Stomach (tissue), 9 donors: ENCODE data around the gene WWOX. TPM values are rescaled to one million over a fixed set of nuclear protein-coding genes. Genes with fewer than 3 reads are reported as not detected.
A peak's percentile ranks its signal among the peaks of the same experiment; 100 is the strongest.

Source experiments
- DNase-seq, 2 donors: peaks; one replicate each; pipeline versions ENCODE4 v3.0.0 to v3.0.0-alpha.2; 2013 to 2019
- H3K27ac ChIP-seq, 5 donors: fragments of 200-600 bp in 4 of 5; sonication (generic) in 4 of 5; one replicate each; pipeline ENCODE4 v1.5.1; 2013 to 2019; ENCODE audit warnings: mild to moderate bottlenecking in 1 of 5, moderate library complexity in 1 of 5
- H3K27me3 ChIP-seq, 3 donors: fragments of 200-600 bp; sonication (generic); one replicate each; pipeline ENCODE4 v1.5.1; 2017 to 2019; ENCODE audit warnings: mixed run types in 1 of 3
- H3K36me3 ChIP-seq, 4 donors: fragments of 200-600 bp; sonication (generic); 1 replicate in 3 of 4; 2 replicates in 1 of 4; pipeline ENCODE4 v1.5.1; 2016 to 2019
- H3K4me1 ChIP-seq, 4 donors: fragments of 200-600 bp; sonication (generic); one replicate each; pipeline ENCODE4 v1.5.1; 2016 to 2019
- H3K4me3 ChIP-seq, 4 donors: fragments of 200-600 bp; sonication (generic) in 3 of 4; one replicate each; pipeline ENCODE4 v1.5.1; 2016 to 2019; ENCODE audit warnings: mild to moderate bottlenecking in 1 of 4
- H3K9me3 ChIP-seq, 4 donors: fragments of 200-600 bp; sonication (generic); one replicate each; pipeline ENCODE4 v1.5.1; 2016 to 2019
- EP300 ChIP-seq: sonication (generic); formaldehyde crosslinking; IDR thresholded peaks from one replicate; pipeline ENCODE4 v1.6.1; 2017; ENCODE audit warnings: antibody characterized with exemption
- POLR2A ChIP-seq, 4 donors: fragments of 450-650 bp; IDR thresholded peaks; one replicate each; pipeline ENCODE4 v1.6.1; 2016; ENCODE audit warnings: antibody characterized with exemption in 4 of 4, control low read depth in 2 of 4, mild to moderate bottlenecking in 1 of 4, moderate library complexity in 1 of 4
- POLR2AphosphoS5 ChIP-seq, 3 donors: sonication (generic); formaldehyde crosslinking; IDR thresholded peaks; one replicate each; pipeline ENCODE4 v1.6.1; 2016; ENCODE audit warnings: antibody characterized with exemption in 3 of 3
- WGBS, 5 donors: extraction: QIAGEN DNeasy Blood & Tissue Kit in 3 of 5; methylation state at CpG; one replicate each; pipeline versions ENCODE4 v1.1.5 to v1.1.7; 2013 to 2018; 5-methylcytosine and 5-hydroxymethylcytosine counted together
- intact Hi-C: fragments of 100-400 bp; cut with DNase I; formaldehyde crosslinking; loops from one replicate; pipeline ENCODE4 v1.15.1; 2023; ENCODE audit warnings: low total_unique reads
- polyA plus RNA-seq, 3 donors: library from polyadenylated mRNA; stranded (reverse); fragments of 200-250 nt; gene quantifications; one replicate each; pipeline ENCODE4 v1.2.3, GENCODE V29; 2013
- total RNA-seq, 5 donors: library from RNA; depleted of rRNA; stranded (reverse); fragments of >200 nt; gene quantifications; one replicate each; pipeline versions ENCODE4 v1.1.0 to v1.2.3, GENCODE V29; 2014 to 2016
- TF ChIP-seq, protein P1 (sequence below), 7 experiments: fragments of 450-650 bp in 4 of 7; fragments of 200-600 bp in 3 of 7; sonication (generic) in 3 of 7; IDR thresholded peaks; one replicate each; pipeline ENCODE4 v1.5.1; 2016 to 2019; ENCODE audit warnings: antibody characterized with exemption in 7 of 7, control low read depth in 2 of 7, mild to moderate bottlenecking in 1 of 7
- donor health status: healthy with polysubstance abuse.
- donor health status: Bipolar disorder and iron deficiency.
- donor health status: healthy.

The WWOX gene
- total and polyA plus RNA-seq, 8 donors: 7.7 to 129 (median 48.7) TPM

DNA sequence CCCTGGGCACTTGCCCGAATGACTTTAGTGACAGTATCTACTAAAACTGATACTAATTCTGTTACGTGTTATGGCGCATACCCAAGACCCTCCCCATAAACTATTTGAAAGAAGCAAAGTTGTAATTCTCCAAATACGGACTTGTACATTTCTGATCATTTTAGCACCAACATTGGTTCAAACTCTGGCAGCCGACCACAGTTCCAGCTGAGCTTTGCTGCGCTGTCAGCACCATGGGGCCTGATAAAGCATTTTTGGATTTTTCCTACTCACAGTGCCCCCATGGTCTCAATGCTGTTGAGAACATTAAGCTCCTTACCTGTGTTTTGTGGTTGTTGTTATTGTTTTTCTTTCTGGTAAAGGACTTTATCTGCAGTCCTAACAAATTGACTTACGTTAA, 1040.3 kb downstream of the WWOX start:
- H3K4me1 ChIP-seq: peaks cover 0 to 3% (median 0%) of the 10 kb centered on the region in 4 donors
- WGBS, 5 donors: 87 to 95% (median 89%) methylated on average over 7 of the region's 7 CpGs
- TF ChIP-seq, protein P1, sequence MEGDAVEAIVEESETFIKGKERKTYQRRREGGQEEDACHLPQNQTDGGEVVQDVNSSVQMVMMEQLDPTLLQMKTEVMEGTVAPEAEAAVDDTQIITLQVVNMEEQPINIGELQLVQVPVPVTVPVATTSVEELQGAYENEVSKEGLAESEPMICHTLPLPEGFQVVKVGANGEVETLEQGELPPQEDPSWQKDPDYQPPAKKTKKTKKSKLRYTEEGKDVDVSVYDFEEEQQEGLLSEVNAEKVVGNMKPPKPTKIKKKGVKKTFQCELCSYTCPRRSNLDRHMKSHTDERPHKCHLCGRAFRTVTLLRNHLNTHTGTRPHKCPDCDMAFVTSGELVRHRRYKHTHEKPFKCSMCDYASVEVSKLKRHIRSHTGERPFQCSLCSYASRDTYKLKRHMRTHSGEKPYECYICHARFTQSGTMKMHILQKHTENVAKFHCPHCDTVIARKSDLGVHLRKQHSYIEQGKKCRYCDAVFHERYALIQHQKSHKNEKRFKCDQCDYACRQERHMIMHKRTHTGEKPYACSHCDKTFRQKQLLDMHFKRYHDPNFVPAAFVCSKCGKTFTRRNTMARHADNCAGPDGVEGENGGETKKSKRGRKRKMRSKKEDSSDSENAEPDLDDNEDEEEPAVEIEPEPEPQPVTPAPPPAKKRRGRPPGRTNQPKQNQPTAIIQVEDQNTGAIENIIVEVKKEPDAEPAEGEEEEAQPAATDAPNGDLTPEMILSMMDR (IDR thresholded peaks at IDR 0.05): no peak
- TF ChIP-seq EP300 (no peak), POLR2AphosphoS5 (IDR thresholded peaks at IDR 0.05) (no peak), POLR2A (IDR thresholded peaks at IDR 0.05) (no peak)
- no peaks in the 10 kb centered on the region for H3K27me3 ChIP-seq
- no peaks in the 10 kb centered on the region for H3K9me3 ChIP-seq
- H3K36me3 ChIP-seq: no peaks in the 10 kb centered on the region
- no peak for DNase-seq
- no peak overlapping the region for H3K4me3 ChIP-seq
- intact Hi-C loops: no loop called here
- no peak overlapping the region for H3K27ac ChIP-seq

DNA sequence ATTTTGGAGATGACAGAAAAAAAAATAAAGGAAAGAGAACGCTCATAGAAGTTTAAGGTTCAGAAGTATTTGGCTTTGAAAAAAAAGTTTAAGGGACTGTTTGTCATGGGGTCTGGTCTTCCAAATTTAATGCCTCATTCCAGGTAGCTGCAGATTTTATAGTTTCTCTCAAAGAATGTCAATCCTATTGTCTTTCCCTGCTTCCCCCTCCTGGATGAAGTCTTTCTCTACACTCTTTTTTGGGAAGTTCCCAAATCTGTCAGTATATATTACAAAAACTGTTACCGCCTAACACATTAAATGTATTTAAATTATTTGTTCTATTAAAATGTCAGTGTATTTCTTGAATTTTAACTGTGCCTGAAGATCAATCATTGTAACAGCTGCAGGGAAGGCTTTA, 1043.6 kb downstream of the WWOX start:
- Histone ChIP-seq H3K27ac (no peak overlapping the region), H3K27me3 (no peaks in the 10 kb centered on the region), H3K4me3 (no peak overlapping the region), H3K36me3 (no peaks in the 10 kb centered on the region), H3K9me3 (no peaks in the 10 kb centered on the region), H3K4me1 (peaks cover 0 to 3% (median 0%) of the 10 kb centered on the region in 4 donors)
- WGBS, 5 donors: 84 to 93% (median 87%) methylated on average over 2 of the region's 2 CpGs
- no peak for DNase-seq
- intact Hi-C loops: no loop called here
- no peak for TF ChIP-seq POLR2AphosphoS5 (IDR thresholded peaks at IDR 0.05)
- TF ChIP-seq POLR2A (IDR thresholded peaks at IDR 0.05): no peak
- TF ChIP-seq, protein P1 (IDR thresholded peaks at IDR 0.05): no peak
- TF ChIP-seq EP300: no peak

DNA sequence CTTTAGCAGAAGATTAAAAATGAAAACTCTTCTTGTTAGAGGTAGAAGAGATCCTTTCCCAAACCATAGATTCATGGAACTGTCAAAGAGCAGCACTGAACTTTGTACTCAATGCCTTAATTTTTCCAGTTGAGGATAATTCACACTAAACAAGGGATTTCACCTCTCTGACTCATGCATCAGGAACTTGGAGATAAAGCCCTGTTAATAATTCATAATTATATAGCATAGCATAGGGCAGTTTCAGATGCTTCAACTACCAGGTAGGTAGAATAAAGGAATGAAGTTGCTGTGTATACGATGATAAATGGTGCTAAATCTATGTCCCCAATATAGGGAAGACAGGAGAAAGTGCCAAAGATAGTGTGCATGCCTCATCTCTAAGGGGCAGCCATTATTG, 1050.7 kb downstream of the WWOX start:
- peak in 1 of 2 donors; percentile 48 for DNase-seq
- no peaks in the 10 kb centered on the region for H3K36me3 ChIP-seq
- peaks cover 0 to 8% (median 0%) of the 10 kb centered on the region in 4 donors for H3K4me1 ChIP-seq
- H3K9me3 ChIP-seq: no peaks in the 10 kb centered on the region
- TF ChIP-seq POLR2AphosphoS5 (IDR thresholded peaks at IDR 0.05) (no peak), POLR2A (IDR thresholded peaks at IDR 0.05) (no peak), EP300 (no peak)
- TF ChIP-seq, protein P1 (IDR thresholded peaks at IDR 0.05): no peak
- no peak overlapping the region for H3K4me3 ChIP-seq
- intact Hi-C loops: no loop called here
- WGBS, 5 donors: 0 to 50% (median 23%) methylated on average over 1 of the region's 1 CpG
- H3K27ac ChIP-seq: no peak overlapping the region
- no peaks in the 10 kb centered on the region for H3K27me3 ChIP-seq

DNA sequence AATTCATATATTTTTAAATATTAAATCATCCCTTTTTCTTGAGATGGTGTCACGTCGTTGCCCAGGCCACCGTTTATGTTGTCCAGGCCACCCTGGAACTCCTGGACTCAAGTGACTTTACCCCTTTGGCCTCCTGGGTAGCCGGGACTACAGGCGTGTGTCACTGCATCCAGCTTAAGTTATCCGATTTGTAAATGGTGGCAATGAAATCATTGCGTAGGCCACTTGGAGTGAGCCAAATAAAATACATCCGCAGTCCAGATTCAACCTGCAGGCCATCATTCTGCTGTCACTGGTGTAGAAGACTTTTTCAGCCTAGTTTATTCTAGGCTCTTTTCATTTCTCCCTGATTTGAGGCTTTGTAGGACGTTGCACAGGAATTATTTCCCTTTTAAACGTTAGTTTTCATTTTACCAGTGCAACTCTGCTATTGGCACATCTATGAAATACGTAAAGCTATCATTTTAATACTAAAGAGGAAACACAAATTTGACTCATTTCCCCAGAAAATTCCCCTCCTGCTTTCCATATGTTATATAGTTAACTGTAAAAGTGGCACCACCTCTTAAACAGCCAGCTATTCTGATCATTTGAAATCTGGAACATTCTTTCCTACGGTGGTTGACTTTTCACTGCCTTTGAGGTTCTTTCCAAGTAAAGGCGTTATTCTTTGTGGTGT, 1051.3 kb downstream of the WWOX start:
- no peak for DNase-seq
- intact Hi-C loops: no loop called here

More for the DNA sequence above, 1051.3 kb downstream of the WWOX start:
- H3K27me3 ChIP-seq: no peaks in the 10 kb centered on the region
- H3K4me3 ChIP-seq: no peak overlapping the region
- 72 to 85% (median 81%) methylated on average over 13 of the region's 13 CpGs for WGBS, 5 donors
- no peak overlapping the region for H3K27ac ChIP-seq
- H3K4me1 ChIP-seq: peaks cover 0 to 8% (median 0%) of the 10 kb centered on the region in 4 donors
- TF ChIP-seq, protein P1 (IDR thresholded peaks at IDR 0.05): no peak
- H3K9me3 ChIP-seq: no peaks in the 10 kb centered on the region
- H3K36me3 ChIP-seq: no peaks in the 10 kb centered on the region
